Subcutaneous adipose tissue (tissue), 4 donors: Measurements from ENCODE around the gene OSBPL3. TPM values are rescaled to one million over a fixed set of nuclear protein-coding genes. Genes with fewer than 3 reads are reported as not detected.

Source experiments
- CTCF ChIP-seq: fragments of 450-650 bp; IDR thresholded peaks from one replicate; pipeline ENCODE4 v1.5.1; 2016; ENCODE audit warnings: low read depth, mild to moderate bottlenecking, control low read depth, antibody characterized with exemption, moderate library complexity
- total RNA-seq, 4 donors: library from RNA; depleted of rRNA; stranded (reverse); fragments of >200 nt; gene quantifications; one replicate each; pipeline ENCODE4 v1.1.0, GENCODE V29; 2016

Gene OSBPL3
- total RNA-seq, 4 donors from 2014 or later = 4.9 to 33.1 (median 9.4) TPM

- TF ChIP-seq CTCF = no peak
These were observed 200.7 kb downstream of the OSBPL3 start for GRCh38 chr7:24779283-24779655.

- no peak for TF ChIP-seq CTCF
These were observed 201.3 kb downstream of the OSBPL3 start for GRCh38 chr7:24778543-24779282.

GRCh38 chr7:24777806-24778205 lies 202.2 kb downstream of the OSBPL3 start:
- no peak for TF ChIP-seq CTCF

- TF ChIP-seq CTCF = no peak
These were observed 206.3 kb downstream of the OSBPL3 start for GRCh38 chr7:24773646-24774045.

- no peak for TF ChIP-seq CTCF
These were observed 210.1 kb downstream of the OSBPL3 start for GRCh38 chr7:24769851-24770250.

- no peak for TF ChIP-seq CTCF
These were observed 210.8 kb downstream of the OSBPL3 start for GRCh38 chr7:24769014-24769830.

- no peak for TF ChIP-seq CTCF
These were observed 212.0 kb downstream of the OSBPL3 start for GRCh38 chr7:24767878-24768569.
